ENCODE results near the gene GATC. TPM values are rescaled to one million over a fixed set of nuclear protein-coding genes. Genes with fewer than 3 reads are reported as not detected.

Gene GATC
- total and polyA plus RNA-seq, 2 experiments from 2014 or later = 18.5 to 20.1 TPM

GRCh38 chr12:120429368-120429767 lies 16.9 kb upstream of the GATC start (continued):
- TF ChIP-seq, protein P1, sequence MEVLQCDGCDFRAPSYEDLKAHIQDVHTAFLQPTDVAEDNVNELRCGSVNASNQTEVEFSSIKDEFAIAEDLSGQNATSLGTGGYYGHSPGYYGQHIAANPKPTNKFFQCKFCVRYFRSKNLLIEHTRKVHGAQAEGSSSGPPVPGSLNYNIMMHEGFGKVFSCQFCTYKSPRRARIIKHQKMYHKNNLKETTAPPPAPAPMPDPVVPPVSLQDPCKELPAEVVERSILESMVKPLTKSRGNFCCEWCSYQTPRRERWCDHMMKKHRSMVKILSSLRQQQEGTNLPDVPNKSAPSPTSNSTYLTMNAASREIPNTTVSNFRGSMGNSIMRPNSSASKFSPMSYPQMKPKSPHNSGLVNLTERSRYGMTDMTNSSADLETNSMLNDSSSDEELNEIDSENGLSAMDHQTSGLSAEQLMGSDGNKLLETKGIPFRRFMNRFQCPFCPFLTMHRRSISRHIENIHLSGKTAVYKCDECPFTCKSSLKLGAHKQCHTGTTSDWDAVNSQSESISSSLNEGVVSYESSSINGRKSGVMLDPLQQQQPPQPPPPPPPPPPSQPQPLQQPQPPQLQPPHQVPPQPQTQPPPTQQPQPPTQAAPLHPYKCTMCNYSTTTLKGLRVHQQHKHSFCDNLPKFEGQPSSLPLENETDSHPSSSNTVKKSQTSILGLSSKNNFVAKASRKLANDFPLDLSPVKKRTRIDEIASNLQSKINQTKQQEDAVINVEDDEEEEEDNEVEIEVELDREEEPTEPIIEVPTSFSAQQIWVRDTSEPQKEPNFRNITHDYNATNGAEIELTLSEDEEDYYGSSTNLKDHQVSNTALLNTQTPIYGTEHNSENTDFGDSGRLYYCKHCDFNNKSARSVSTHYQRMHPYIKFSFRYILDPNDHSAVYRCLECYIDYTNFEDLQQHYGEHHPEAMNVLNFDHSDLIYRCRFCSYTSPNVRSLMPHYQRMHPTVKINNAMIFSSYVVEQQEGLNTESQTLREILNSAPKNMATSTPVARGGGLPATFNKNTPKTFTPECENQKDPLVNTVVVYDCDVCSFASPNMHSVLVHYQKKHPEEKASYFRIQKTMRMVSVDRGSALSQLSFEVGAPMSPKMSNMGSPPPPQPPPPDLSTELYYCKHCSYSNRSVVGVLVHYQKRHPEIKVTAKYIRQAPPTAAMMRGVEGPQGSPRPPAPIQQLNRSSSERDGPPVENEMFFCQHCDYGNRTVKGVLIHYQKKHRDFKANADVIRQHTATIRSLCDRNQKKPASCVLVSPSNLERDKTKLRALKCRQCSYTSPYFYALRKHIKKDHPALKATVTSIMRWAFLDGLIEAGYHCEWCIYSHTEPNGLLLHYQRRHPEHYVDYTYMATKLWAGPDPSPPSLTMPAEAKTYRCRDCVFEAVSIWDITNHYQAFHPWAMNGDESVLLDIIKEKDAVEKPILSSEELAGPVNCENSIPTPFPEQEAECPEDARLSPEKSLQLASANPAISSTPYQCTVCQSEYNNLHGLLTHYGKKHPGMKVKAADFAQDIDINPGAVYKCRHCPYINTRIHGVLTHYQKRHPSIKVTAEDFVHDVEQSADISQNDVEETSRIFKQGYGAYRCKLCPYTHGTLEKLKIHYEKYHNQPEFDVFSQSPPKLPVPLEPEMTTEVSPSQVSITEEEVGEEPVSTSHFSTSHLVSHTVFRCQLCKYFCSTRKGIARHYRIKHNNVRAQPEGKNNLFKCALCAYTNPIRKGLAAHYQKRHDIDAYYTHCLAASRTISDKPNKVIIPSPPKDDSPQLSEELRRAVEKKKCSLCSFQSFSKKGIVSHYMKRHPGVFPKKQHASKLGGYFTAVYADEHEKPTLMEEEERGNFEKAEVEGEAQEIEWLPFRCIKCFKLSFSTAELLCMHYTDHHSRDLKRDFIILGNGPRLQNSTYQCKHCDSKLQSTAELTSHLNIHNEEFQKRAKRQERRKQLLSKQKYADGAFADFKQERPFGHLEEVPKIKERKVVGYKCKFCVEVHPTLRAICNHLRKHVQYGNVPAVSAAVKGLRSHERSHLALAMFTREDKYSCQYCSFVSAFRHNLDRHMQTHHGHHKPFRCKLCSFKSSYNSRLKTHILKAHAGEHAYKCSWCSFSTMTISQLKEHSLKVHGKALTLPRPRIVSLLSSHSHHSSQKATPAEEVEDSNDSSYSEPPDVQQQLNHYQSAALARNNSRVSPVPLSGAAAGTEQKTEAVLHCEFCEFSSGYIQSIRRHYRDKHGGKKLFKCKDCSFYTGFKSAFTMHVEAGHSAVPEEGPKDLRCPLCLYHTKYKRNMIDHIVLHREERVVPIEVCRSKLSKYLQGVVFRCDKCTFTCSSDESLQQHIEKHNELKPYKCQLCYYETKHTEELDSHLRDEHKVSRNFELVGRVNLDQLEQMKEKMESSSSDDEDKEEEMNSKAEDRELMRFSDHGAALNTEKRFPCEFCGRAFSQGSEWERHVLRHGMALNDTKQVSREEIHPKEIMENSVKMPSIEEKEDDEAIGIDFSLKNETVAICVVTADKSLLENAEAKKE (CRISPR knock-in tag; IDR thresholded peaks at IDR 0.05) = no peak
- TF ChIP-seq NANOG (IDR thresholded peaks at IDR 0.05; ENCODE audit: borderline replicate concordance) = no peak
- TF ChIP-seq EZH2 (IDR thresholded peaks at IDR 0.05; ENCODE audit: low read depth, unreplicated experiment) = no peak
- TF ChIP-seq ETS1 (IDR thresholded peaks at IDR 0.05) = no peak
- TF ChIP-seq ZNF331 (CRISPR knock-in tag; IDR thresholded peaks at IDR 0.05; ENCODE audit: low read depth) = no peak
- no peak for TF ChIP-seq EZH2phosphoT487 (IDR thresholded peaks at IDR 0.05; ENCODE audit: unreplicated experiment)
- TF ChIP-seq POLR2AphosphoS5 (IDR thresholded peaks at IDR 0.05; ENCODE audit: low read depth) = no peak
- TF ChIP-seq ZNF114 (CRISPR knock-in tag; IDR thresholded peaks at IDR 0.05) = no peak
- no peak for TF ChIP-seq STAT1 (IDR thresholded peaks at IDR 0.05; ENCODE audit: unreplicated experiment)
